ENCODE measurements around the gene NKX1-1.
"Not testable (repeated sequence)": the region's sequence is repeated elsewhere in the genome, so short reads cannot be mapped to it uniquely, and the experiment has no call there.

NKX1-1 gene

GRCh38 chr4:1373892-1374705 lies 32.1 kb downstream of the NKX1-1 start:
- no peak for DNase-seq (ENCODE audit: low spot score)

- DNase-seq (ENCODE audit: low spot score), result not testable (repeated sequence)
Measured at GRCh38 chr4:1372576-1372975, 33.7 kb downstream of the NKX1-1 start.

GRCh38 chr4:1371176-1372165 lies 34.8 kb downstream of the NKX1-1 start:
- DNase-seq (ENCODE audit: low spot score), result no peak

- DNase-seq (ENCODE audit: low spot score), result no peak
Measured at GRCh38 chr4:1370321-1371124, 35.7 kb downstream of the NKX1-1 start.

GRCh38 chr4:1369479-1370079 lies 36.7 kb downstream of the NKX1-1 start:
- DNase-seq (ENCODE audit: low spot score), result no peak

DNA sequence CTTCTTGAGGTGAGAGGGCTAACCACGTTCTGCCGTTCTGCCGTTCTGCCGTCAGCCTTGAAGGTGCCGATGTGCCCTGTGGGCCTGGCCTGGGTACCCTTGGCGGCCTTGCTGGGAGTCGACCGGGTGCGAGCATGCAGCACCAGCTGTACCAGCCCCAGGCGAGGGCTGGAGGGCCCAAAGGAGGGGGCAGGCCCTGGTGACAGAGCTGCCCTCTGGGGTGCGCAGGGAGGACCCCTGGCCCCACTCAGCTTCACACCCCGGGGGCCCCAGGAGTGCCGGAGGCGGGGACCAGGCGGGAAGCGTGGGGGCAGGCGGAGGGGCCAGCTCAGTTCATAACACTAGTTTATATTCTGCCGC lies 37.2 kb downstream of the NKX1-1 start:
- no peak for DNase-seq (ENCODE audit: low spot score)

- DNase-seq (ENCODE audit: low spot score), result no peak
Measured at GRCh38 chr4:1368421-1369090, 37.7 kb downstream of the NKX1-1 start.

GRCh38 chr4:1367936-1368289 lies 38.3 kb downstream of the NKX1-1 start:
- no peak for DNase-seq (ENCODE audit: low spot score)

DNA sequence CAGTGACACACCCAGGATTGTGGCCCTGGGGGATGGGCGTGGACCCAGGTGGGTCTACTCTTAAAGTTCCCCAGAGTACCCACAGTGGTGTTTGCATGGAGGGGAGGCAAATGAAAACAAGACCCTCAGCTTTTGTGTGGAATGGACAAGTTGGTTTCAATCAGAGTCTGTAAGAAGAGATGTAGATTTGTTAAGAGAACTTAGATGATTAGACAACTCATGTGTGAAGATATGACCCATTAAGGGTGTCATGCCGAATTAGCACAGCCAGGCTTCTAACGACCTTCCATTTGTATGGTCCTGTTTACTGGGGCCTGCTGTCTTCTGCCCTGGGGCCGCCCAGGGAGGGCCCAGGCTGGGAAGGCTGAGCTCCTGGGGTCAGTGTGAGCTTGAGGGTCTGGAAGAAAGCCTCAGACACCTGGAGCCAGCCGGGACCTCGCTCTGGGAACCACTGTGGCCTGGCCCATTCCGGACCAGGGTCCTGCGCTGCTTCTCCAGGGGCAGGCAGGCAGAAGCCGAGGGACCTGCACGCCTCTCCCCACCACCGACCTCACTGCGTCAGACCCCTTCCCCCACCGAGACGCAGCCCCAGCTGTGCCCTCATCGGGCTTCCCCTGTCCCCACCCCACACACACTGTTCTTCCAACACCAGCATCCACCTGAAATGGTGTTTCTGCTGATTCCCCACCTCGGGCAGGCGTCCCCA lies 38.9 kb downstream of the NKX1-1 start:
- no peak for DNase-seq (ENCODE audit: low spot score)

- DNase-seq (ENCODE audit: low spot score), result no peak
Measured at GRCh38 chr4:1366371-1367229, 39.6 kb downstream of the NKX1-1 start.

DNA sequence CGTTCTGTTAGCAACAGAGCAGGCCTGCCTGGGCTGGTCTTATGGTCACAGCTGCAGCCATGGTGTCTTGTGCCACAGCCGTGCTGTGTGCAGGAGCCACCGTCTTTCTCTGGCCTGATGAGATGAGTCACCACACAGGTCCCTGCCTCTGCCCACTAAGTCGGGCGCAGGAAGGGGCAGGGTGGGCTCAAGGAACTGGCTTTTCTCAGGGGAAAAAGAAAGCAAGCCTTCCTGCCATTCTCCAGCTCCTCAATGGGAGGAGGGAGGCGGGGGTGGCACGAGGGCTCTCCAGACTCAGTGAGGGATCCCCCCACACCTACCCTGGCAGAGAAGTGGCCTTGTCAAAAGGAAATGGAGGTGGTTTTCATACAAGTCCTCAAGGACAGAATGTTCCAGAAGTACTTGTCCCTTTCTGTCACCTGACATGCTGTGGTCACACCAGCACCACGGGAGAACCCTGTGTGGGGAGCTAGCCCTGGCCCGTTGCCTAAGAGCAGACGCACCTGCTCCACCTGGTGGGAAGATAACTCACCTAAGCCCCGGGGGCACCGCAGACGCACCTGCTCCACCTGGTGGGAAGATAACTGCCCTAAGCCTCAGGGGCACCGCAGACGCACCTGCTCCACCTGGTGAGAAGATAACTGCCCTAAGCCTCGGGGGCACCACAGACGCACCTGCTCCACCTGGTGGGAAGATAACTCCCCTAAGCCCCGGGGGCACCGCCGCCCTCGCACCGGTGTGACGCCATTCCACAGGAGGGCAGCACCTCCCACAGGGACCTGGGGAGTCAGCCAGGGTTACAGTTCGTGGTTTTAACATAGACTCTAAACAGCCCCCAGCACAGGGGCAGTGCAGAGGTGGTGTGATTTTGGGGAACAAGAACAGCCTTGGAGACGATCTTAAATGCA lies 40.7 kb downstream of the NKX1-1 start:
- no peak for DNase-seq (ENCODE audit: low spot score)

GRCh38 chr4:1364748-1365147 lies 41.5 kb downstream of the NKX1-1 start:
- no peak for DNase-seq (ENCODE audit: low spot score)

- DNase-seq (ENCODE audit: low spot score), result no peak
Measured at GRCh38 chr4:1364217-1364616, 42.0 kb downstream of the NKX1-1 start.

- DNase-seq (ENCODE audit: low spot score), result no peak
Measured at GRCh38 chr4:1363513-1363912, 42.7 kb downstream of the NKX1-1 start.

- no peak for DNase-seq (ENCODE audit: low spot score)
Measured at GRCh38 chr4:1362521-1362920, 43.7 kb downstream of the NKX1-1 start.

DNA sequence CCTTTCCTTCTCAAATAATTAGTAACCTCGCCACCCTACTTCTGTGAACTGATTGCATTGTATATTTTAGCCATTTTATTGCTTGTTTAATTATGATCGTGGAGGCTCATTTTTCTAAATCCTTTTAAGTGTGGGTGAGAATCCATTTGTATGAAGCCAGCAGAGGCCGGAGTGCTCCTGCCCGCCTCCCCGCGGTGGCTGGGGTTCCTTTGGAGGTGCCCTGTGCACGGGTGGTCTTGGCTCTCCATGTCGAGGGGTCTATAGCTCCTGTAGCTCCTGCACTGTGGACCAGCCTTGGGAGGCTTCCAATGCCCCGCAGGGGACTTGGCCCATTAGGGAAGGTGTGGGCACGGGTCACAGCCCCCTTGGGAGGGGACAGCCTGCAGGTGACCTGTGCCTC lies 44.2 kb downstream of the NKX1-1 start:
- no peak for DNase-seq (ENCODE audit: low spot score)

GRCh38 chr4:1361431-1361830 lies 44.8 kb downstream of the NKX1-1 start:
- no peak for DNase-seq (ENCODE audit: low spot score)

DNA sequence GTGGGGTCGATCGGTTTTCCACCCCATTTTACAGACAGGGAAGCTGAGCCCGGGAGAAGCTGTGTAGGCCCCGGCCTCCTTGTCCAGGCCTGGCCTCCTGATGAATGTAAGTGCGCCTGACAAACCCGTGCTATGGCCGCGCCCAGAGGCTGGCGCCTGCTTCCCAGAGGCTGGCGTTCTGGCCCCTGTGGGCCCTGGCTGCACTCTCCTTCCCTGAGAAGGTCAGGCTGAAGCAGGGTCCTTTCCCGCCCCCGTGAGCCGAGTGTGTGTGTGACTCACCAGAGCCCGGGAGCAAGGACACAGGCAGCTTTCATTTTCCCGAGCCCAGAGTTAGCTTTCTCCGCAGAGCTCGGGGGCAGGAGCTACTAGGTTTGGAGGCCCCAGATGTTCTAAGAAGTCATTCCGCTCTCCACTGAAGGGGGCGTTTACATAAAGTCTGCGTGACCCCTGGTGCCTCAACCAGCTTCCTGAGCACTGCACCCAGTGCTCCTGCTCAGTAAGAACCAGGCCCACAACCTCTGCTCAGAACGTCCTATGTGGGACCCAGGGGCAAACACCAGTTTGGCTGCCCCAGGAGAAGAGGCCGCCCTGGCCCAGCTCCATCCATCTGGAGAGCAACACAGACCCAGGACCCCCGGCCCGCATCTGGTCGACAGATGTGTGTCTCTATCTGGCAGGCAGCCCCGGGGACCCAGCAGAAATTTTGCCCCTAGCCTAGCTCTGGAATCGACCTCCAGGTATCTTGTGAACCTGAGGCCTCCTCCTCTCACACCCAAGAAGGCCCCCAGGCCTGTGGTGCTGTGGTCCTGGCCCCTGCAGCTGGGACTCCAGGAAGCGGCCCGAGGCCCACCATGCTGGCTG lies 45.6 kb downstream of the NKX1-1 start:
- DNase-seq (ENCODE audit: low spot score), result no peak

Data from cerebellar cortex (tissue), 1 donor.